DMS53 (cell line): ENCODE data around the gene IPCEF1.

Source experiments
- DNase-seq: peaks from one replicate; lab custom pipeline; 2025; lab: John Stamatoyannopoulos, UW

The IPCEF1 gene

DNA sequence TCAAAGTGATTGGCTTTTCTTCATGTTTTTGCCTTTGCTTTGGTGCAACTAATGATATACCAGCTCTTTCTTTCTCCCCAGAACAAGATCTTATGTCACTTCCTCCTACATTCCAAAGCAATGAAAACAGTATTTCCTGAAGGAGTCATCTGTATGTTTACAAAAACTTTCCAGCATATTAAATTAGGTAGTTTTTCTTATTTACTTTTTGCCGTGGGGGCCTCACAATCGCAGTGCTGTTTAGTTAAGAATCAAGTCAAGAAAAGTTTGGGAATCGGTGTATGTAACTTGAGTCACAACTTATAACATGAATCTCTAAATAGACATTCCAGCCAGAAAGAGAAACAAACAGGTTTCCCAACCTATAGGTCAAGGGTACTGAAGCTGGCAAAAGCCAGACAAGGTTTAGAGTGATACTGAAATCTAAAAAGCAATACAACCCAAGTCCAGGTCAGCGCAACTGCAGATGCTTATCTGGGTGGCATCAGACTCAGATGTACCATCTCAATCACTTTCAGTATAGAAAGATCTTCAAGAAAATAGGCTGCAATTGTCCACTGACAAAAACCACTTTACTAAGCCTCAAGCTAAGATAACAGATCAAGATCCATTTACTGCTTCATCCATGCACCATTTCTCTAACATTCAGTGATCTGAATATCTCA, 63.6 kb downstream of the IPCEF1 start:
- peak; percentile 30 for DNase-seq

DNA sequence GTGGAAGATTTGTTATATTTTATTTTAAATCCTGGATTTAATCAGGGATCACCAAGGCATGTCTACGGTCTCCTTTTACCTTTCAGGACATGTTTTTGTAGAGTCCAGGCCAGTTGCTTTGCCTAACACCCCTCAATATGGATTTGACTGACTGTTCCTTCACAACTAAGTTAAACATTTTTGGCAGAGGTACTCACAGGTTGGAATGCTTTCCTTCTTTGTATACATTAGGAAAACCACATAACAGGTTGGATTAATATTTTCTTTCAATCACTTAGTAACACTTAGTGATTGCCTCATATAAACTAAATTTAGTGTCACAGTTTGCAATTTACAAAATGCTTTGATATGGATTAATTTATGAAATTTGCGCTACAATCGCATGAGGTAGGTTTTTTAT, 64.5 kb downstream of the IPCEF1 start:
- no peak for DNase-seq

DNA sequence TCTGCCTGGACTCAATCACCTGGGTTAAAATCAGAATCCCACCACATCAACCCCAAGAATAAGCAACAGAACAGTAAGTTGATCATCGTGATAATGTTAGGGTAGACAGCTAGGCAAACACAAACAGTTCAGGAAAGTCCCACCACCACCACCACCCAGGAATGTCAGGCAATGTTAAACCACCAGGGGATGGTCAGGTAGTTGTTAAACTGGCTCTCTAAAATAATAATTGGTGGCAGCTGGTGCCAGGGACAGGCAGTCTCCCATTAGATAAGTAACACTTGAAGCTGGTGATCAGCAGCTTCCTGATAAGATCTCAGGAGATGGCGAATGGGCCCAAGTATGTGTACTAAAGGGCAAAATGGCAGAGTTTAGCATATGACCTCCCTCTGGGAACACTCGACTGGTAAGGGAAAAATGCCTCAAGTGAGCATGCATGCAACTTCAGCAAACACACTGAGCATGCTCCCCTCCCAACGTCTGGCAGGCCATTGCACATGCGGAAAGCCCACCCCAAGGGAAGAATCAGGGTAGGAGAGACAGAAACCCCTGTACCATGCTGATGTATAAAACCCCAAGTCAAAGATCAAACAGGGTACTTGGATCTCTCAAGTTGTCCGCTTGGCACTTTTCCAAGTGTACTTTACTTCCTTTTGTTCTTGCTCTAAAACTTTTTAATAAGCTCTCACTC, 66.6 kb downstream of the IPCEF1 start:
- DNase-seq: peak; percentile 14

DNA sequence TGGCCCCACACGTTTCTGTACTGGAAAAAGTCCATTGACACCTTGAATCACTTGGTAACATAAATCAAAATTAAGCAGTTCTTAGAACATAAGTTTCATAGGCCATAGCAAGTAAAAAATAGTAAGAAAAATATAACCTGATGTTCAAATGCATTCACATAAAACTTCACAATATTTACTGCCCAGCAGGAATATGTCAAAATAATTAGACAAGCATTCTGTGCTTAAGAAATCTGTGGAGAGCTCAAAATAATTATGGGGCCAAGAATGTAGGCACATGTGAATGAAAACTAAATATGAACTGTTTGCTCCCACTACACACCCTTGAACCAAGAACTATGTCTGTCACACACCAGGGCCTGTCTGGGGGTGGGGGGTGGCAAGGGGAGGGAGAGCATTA, 70.8 kb downstream of the IPCEF1 start:
- no peak for DNase-seq

DNA sequence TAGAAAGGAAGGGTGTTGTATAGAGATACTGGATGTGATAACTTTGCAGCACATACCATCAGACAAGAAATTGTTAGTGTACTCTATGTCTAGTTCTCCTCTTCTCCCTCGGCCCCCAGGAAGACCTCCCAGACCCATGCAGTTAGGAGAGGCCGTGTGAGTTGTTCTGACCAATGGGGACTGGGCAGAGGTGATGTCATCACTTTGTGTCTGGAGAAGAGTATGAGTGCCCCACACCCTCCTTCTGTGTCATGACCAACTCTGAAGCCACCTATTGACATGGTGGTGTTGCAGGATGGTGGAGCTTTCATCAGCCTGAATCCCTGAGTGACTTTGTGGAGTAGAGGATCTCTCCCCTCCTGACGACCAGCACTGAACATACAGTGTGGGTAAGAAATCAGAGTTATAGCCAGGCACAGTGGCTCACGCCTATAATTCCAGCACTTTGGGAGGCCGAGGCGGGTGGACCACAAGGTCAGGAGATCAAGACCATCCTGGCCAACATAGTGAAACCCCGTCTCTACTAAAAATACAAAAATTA, 72.2 kb downstream of the IPCEF1 start:
- no peak for DNase-seq

DNA sequence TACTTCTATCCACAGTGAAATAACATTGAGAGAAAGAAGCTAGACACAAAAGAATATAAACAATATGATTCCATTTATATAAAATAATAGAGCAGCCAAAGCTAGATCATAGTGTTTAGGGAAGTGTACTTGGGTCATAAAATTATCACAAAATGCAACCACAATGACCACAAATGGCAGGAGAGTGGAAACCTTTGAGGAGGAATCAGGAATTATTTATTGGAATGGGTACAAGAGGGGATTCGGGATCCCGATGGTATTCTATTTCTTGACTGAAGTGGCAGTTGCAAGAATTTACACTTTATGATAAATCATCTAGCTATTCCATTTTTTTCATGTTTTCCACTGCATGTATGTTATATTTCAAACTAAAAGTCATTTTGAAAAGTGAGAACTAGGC, 76.1 kb downstream of the IPCEF1 start:
- DNase-seq: no peak

DNA sequence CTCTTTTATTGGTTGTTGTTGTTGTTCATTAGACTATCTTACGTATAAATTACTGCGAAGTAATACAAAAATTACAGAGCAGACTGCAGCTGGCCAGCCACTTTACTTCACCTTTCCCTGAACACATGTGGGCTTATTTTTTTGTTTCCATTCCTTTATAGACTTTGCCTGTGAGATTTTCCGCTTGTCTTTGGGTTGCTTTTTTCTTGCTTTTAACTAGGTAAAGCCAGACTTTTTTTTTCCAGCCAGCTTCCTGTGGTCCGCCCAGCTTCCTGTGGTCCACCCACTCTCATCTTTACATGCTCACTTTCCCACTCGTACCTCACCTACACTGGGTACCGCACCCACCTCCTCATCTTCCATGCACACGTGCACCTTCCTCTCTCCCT, 79.0 kb downstream of the IPCEF1 start:
- DNase-seq: peak; percentile 24

DNA sequence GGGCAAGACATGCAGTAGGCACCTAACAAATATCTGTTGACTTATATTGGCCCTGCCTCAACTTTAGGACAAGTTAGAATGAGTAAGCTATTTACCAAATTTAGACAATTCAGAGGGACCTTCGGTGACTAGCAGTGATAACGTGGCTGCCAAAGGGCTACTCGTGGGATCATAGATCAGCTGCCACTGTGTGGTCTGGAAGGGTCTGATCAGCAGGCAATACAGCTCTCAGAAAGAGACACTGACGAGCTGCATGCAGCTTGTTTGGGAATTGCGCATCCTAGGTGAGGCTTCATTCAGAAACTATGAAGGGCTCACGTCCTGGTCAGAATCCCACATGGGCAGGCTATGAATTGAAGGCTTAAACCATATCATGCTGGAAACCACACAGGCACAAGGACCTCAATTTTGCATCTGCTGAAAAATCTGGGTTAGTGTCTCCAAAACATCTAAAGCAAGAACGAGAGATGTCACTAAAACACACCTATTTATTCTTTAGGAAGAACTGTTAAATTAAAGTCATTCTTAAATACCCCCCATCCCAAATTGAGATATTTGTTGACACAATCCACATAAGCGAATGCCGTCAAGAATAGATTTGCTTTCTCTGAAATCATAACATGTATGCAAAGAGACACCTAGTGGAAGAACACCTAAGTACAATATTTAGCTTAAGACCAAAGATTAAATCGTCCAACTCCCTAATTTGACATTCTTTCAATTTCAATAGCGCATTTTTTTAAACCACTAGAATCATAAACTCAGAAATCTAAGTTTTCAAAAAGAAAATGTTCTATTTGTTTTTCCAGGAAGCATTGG, 79.6 kb downstream of the IPCEF1 start:
- DNase-seq: peak; percentile 69

DNA sequence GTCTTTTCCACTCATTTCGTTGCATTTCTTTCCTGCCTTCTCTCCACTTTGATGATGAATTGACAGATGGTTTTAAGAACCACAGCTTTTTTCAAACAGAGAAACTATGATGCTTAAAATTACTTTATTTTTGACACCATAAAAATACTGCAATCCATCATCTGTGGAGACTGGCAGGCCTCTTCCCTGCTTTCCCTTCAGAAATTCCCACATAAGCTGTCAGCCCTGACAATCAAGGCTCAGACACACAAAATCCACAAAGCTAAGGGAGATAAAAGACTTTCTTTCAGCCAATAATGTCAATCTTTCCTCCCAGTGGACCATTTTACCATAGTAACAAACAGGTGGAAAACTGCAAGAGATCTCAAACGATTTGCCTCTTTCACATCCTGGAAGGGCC, 82.4 kb downstream of the IPCEF1 start:
- no peak for DNase-seq

DNA sequence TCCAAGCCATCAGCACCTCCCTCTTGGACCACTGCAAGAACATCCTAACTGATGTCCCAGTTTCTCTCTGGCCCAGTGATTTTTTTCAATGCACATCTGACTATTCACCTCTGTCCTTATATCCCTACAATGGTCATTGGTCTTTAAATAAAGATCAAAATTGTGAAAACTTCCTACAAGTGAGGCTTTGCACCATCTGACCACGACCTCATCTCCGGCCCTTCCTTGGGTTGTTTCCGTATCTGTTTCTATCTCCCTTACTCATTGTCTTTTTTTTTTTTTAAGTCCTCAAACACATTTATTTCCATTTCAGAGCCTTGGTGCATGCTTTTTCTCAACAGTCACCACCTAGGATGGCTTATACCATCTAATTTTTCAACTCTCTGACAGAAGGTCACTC, 88.1 kb downstream of the IPCEF1 start:
- DNase-seq: no peak

DNA sequence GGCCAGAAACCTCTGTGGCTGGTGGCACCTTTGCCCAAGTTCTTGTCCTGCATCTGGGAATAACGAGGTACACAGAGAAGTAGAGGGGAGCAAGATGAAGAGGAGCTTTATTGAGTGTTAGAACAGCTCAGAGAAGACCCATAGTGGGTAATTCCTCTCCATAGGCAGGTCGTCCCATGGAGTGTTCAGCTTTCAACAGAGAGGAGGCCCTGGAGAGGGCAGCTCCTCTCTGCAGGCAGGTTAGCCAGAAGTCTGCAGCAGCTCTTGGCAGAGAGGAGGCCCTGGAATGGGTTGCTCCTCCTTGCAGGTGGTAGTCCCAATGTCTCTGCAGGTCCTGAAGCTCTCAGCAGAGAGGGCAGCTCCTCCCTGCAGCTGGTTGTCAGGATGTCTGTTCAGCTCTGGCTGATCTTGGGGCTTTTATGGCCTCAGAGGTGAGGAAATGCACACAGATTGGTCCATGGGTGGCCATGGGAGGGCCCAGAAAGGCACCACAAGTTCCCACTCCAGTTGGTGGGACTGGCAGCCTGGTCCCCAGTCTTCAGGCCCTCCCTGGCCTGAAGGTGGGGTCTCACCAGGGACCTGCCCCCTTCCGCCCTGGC, 89.0 kb downstream of the IPCEF1 start:
- DNase-seq: no peak

DNA sequence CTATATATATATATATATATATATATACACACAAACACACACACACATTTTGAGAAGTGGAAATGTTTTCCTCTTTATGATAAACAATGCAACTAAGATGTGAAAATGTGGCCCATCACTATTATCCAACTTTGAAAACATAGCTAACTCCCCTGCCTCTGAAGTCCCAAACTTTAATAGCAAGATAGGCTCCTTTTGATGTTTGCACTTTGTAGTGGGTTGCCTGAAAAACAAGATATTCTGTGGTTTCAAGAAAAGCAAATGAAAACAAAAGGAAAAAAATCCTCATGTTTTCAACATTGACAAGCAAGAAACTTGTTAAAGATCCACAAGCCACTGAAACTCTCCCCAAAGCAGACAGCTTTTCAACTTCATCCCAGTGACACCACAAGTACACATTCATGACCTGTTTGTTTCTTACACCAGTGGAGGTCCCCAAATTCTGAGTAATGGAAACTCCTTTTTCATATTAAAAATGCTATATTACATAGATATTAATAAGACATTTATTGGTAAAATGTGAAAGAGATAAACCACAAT, 90.0 kb downstream of the IPCEF1 start:
- no peak for DNase-seq

DNA sequence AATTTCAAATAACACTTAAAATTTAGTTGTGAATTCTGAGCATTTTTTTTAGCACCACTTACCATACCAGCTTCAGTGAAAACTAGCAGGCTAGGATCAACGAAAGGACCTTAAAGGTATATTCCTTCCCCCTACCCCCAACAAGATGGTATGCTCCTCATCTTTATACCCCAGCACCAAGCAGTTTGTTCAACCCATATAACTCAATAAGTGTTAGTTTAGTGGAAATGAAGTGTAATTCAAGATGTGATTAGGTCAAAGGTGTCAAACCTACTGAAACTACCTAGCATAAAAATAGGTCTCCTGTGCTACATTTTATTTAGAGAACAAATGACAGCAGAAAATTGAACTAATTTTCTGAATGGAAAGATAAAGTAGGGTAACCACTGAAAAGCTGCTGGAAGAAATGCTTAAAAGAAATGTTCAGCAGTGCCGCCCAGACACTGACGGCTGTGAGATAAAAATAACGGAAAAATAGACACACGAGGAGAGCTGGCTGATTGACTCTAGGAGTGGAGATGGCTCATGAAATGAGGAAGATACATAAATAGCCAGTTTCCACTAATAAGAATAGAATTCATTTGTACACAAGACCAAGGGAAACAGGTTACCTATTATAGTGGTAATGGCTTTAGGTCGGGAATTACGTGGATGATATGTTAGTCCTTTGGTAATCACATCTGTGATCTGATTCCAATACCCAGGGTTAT, 94.8 kb downstream of the IPCEF1 start:
- DNase-seq: no peak

DNA sequence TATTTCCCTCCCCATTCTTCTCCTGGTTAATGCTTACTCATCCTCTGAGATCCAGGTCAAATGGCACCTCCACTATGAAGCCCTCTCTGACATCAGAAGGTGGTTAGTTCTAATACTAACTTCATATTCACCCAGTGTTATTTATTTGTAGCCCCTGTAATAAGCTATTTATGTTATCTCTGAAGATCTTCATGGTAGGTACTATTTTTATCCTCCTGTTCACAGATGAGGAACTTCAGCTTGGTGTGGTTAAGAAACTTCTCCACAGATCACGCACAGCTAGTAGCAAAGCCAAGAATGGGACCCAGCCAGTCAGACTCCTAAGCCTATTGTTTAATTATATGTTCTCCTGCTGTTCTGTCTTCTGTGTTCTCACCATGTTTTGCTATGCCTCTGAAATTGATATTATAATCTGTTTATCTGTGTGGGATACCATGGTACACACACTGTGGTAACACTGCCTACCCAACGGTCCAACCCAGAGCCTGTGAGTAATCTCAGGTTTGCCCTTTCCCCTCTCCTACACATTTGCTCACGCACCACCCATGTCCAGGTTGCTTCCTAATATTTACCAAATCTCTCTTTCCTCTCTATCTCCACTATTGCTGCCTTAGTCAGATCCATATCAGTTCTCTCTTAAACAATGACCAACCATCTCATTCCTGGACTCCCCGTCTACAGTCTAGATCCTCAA, 98.4 kb downstream of the IPCEF1 start:
- DNase-seq: no peak

DNA sequence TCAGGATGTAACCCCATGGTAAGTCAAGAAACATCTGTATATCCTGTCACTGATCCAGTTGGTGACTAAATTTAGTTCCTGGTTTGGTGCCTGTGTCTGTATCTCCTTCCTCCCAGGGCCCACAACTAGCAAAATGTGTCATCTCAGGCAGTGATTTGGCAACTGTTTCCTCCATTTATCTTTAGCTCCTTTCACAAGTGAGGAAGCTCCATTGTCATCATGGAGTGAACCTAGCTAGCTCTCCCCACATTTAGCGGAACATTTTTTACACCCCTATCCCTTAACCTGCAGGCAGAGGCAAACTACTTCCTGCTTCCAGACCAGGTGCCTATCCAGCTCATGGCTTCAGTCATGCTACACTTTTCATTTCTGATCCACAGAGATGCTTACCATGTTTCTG, 99.5 kb downstream of the IPCEF1 start:
- DNase-seq: no peak

DNA sequence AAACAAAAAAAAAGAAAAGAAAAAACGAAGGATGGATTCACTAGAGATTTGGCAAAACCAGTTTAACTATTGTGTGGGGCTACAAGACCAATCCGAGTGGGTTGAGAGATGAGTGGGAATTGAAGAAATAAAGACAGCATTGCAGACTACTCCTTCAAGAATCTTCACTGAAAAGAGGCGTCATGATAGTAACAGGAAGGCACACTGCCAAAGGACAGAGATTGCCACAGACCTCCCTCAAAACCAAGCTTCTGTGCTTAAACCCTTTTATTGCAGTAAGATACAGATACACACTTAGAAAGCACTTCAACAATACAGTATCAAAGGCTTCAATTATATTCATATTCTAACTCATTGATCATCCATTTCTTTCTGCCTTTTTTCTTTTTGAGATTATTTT, 103.9 kb downstream of the IPCEF1 start:
- no peak for DNase-seq

DNA sequence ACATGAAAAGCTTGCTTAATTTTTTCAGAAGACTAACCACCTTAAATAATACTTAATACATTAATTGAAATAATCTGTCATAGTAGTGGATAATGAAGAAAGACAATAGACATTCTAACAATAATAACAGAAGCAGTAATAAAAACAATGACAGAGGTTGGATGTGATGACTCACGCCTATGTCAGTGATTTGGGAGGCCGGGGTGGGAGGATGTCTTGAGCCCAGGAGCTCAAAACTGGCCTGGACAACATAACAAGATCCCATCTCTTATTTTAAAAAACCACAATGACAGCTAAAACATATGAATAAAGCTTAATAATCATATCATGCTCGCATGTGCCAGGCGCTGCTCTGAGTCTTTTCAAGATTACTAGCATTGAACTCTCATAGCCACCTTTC, 105.5 kb downstream of the IPCEF1 start:
- DNase-seq: no peak

DNA sequence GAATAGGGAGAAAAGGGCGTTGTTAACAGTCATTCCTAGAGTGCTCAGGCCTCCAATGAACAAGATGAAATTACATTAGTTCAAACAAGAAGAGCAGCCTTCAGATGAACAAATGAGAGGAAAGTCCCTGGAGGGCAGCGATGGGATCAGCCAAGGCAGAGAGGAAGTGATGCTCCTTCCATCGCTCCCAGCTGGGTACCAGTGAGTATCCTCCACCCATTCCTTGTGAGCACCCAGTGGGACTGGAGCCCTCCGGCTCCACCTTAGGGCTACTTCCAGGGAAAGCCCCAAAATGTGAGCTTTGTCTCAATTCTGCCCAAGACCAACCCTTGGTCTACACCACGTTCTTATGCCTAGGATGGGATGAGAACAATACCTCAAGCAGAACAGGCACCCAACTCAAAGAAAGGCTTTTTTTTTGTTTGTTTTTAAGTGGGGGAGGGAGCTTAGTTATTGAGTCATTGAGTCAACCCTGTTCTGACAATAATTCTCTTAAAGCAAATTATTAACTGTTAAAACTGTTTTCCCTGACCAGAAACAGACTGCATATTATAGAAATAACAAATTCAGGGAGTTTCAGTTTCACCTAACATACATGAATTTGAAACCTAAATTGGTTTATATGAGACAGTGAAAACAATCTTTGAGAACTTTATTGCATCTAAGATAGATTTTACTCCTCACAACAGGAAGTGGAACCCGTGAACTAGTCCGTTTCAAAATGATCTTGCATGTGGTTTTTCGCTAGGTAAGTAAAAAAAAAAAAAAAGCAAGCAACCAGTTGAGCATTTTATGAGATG, 106.9 kb downstream of the IPCEF1 start:
- DNase-seq: no peak

DNA sequence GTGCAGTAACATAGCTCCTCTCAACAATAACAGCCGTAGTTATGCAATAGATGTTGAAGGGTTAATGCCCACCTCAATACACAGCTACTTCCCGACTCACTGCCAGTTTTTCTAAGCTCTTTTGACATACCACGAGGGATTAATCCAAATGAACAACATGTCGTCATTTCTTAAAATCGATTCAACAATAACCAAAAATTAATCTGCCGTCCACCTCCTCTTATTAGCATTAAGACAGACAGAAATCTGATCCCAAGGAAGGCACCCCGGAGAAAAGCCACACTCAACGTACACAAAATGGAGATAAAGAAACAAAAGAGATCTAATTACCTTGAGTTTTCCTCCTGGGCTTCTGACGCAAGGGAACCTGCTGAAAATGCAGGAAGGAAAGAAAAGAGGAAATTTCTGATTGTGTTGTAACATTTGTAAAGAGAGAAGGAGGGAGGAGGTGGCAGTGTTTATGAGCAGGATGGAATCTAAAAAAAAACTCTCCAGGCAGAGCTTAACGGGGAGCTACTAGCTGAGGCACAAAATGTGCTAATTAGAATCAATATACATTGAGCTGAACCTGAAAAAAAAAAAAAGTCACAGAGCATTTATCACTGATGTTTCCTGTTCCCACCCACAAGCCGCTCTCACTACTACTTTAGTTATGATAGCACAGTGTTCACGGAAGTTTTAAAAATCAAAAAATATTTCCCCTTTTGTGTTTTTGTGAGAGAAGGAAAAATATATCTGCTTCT, 109.3 kb downstream of the IPCEF1 start:
- no peak for DNase-seq
